HG03432 (cell line): ENCODE results near the gene STPG2.

Source experiments
- ATAC-seq: cut with Tn5 transposase; IDR thresholded peaks from one replicate; pipeline ENCODE4 v1.9.1; 2021; ENCODE audit warnings: mild to moderate bottlenecking, moderate library complexity; ENCODE audit not compliant: unreplicated experiment

The STPG2 gene

GRCh38 chr4:98143001-98143899 is at the start of gene STPG2:
TSS of gene STPG2 (minus strand) at chr4:98143476.
- ATAC-seq, result peak; percentile 99

GRCh38 chr4:98185279-98185678 is 42.0 kb upstream of the STPG2 start:
- ATAC-seq, result no peak

- ATAC-seq, result no peak
These were observed 38.5 kb upstream of the STPG2 start for GRCh38 chr4:98181809-98182208.

- ATAC-seq, result no peak
These were observed 36.7 kb upstream of the STPG2 start for GRCh38 chr4:98179951-98180350.

- no peak for ATAC-seq
These were observed 33.3 kb upstream of the STPG2 start for GRCh38 chr4:98176531-98176930.

- ATAC-seq, result no peak
These were observed 26.8 kb upstream of the STPG2 start for GRCh38 chr4:98170035-98170434.

- ATAC-seq, result no peak
These were observed 23.4 kb upstream of the STPG2 start for GRCh38 chr4:98166731-98167041.

GRCh38 chr4:98166025-98166730 is 22.9 kb upstream of the STPG2 start:
- no peak for ATAC-seq

- ATAC-seq, result no peak
These were observed 19.4 kb upstream of the STPG2 start for GRCh38 chr4:98162696-98163095.

- no peak for ATAC-seq
These were observed 8.1 kb upstream of the STPG2 start for GRCh38 chr4:98151145-98151924.

GRCh38 chr4:98150092-98150761 is 7.0 kb upstream of the STPG2 start:
- ATAC-seq, result no peak

- ATAC-seq, result peak; percentile 46
These were observed 5.6 kb upstream of the STPG2 start for GRCh38 chr4:98148856-98149255.

GRCh38 chr4:98126141-98126540 is 17.1 kb downstream of the STPG2 start:
- ATAC-seq, result no peak

- ATAC-seq, result no peak
These were observed 17.7 kb downstream of the STPG2 start for GRCh38 chr4:98125585-98125984.

GRCh38 chr4:98117363-98117762 is 25.9 kb downstream of the STPG2 start:
- ATAC-seq, result no peak

GRCh38 chr4:98113012-98113411 is 30.3 kb downstream of the STPG2 start:
- ATAC-seq, result no peak

GRCh38 chr4:98110929-98111328 is 32.3 kb downstream of the STPG2 start:
- no peak for ATAC-seq

- ATAC-seq, result no peak
These were observed 33.1 kb downstream of the STPG2 start for GRCh38 chr4:98110214-98110613.

GRCh38 chr4:98102660-98103059 is 40.6 kb downstream of the STPG2 start:
- ATAC-seq, result no peak

- ATAC-seq, result no peak
These were observed 41.3 kb downstream of the STPG2 start for GRCh38 chr4:98101988-98102387.

GRCh38 chr4:98098764-98099163 is 44.5 kb downstream of the STPG2 start:
- ATAC-seq, result no peak
